ENCODE results near the gene CFAP141. TPM values are rescaled to one million over a fixed set of nuclear protein-coding genes. Genes with fewer than 3 reads are reported as not detected.
"Not testable (repeated sequence)": the region's sequence is repeated elsewhere in the genome, so short reads cannot be mapped to it uniquely, and the experiment has no call there.

Gene CFAP141
- total and polyA plus RNA-seq, 7 experiments from 2014 or later: not detected

GRCh38 chr1:154237435-154237834 is 31.3 kb upstream of the CFAP141 start:
- H3K9me3 ChIP-seq (ENCODE audit: control insufficient read depth in 2 of 3, low read length in 3 of 3): no peaks in the 10 kb centered on the region
- H3K27me3 ChIP-seq (ENCODE audit: control insufficient read depth in 2 of 2, insufficient read depth in 2 of 2, low read length in 2 of 2): no peaks in the 10 kb centered on the region
- Mint-ChIP-seq H3K4me1 (peaks cover 13 to 59% (median 41%) of the 10 kb centered on the region in 7 donors), H3K27me3 (no peaks in the 10 kb centered on the region), H3K9me3 (no peaks in the 10 kb centered on the region), H3K36me3 (peaks cover 4 to 68% (median 46%) of the 10 kb centered on the region in 5 donors), H3K4me3 (no peak overlapping the region), H3K27ac (peak overlapping the region in 4 of 9 donors; percentile 1 to 62 (median 20))
- H3K4me3 ChIP-seq (ENCODE audit: low read length): no peak overlapping the region
- POLR2A ChIA-PET: interaction anchor here (0.9 kb wide), 1 partner anchor 15 kb away, joined by 3 read pairs; no protein-coding TSS in a partner anchor
- intact Hi-C loops (cut with micrococcal nuclease): no loop called here
- H3K36me3 ChIP-seq (ENCODE audit: control insufficient read depth in 2 of 3, insufficient read depth in 3 of 3, low read length in 3 of 3): peaks cover 28 to 85% (median 29%) of the 10 kb centered on the region in 3 experiments
- ATAC-seq: no peak
- peaks cover 0 to 9% of the 10 kb centered on the region in 2 donors for H3K4me1 ChIP-seq (ENCODE audit: control insufficient read depth in 2 of 2, insufficient read depth in 2 of 2, low read length in 2 of 2)
- CTCF ChIA-PET: no interaction called here
- H3K27ac ChIP-seq (ENCODE audit: low read depth, low read length): no peak overlapping the region
- DNase-seq: no peak

DNA sequence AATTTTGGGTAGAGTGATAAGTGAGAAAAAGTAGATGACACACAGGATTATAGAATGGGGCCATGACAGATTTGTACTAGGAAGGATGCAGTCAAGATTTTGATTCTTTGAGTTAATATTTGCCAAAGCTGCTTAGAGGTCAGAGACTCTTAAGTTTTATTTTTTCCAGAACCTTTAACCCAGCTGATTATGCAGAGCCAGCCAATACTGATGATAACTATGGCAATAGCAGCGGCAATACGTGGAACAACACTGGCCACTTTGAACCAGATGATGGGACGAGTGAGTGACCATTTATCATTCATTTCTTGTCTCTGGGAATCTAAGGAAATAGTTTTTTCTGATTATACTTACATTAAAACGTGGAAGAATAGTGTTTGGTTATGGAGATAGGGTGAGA is 30.7 kb upstream of the CFAP141 start:
- Histone ChIP-seq H3K4me1 (ENCODE audit: control insufficient read depth in 2 of 2, insufficient read depth in 2 of 2, low read length in 2 of 2) (peaks cover 0 to 5% of the 10 kb centered on the region in 2 donors), H3K36me3 (ENCODE audit: control insufficient read depth in 2 of 3, insufficient read depth in 3 of 3, low read length in 3 of 3) (peaks cover 26 to 84% (median 33%) of the 10 kb centered on the region in 3 experiments), H3K27me3 (ENCODE audit: control insufficient read depth in 2 of 2, insufficient read depth in 2 of 2, low read length in 2 of 2) (no peaks in the 10 kb centered on the region), H3K27ac (ENCODE audit: low read depth, low read length) (no peak overlapping the region), H3K4me3 (ENCODE audit: low read length) (no peak overlapping the region), H3K9me3 (ENCODE audit: control insufficient read depth in 2 of 3, low read length in 3 of 3) (no peaks in the 10 kb centered on the region)
- H3K4me1 Mint-ChIP-seq: peaks cover 13 to 53% (median 36%) of the 10 kb centered on the region in 7 donors
- ChIA-PET POLR2A (no interaction called here), CTCF (no interaction called here)
- H3K36me3 Mint-ChIP-seq: peaks cover 4 to 63% (median 43%) of the 10 kb centered on the region in 5 donors
- no peaks in the 10 kb centered on the region for H3K9me3 Mint-ChIP-seq
- intact Hi-C loops (cut with micrococcal nuclease): no loop called here
- DNase-seq: no peak
- H3K4me3 Mint-ChIP-seq: no peak overlapping the region
- H3K27ac Mint-ChIP-seq: peak overlapping the region in 3 of 9 donors; percentile 10 to 68 (median 41)
- H3K27me3 Mint-ChIP-seq: no peaks in the 10 kb centered on the region
- no peak for ATAC-seq

DNA sequence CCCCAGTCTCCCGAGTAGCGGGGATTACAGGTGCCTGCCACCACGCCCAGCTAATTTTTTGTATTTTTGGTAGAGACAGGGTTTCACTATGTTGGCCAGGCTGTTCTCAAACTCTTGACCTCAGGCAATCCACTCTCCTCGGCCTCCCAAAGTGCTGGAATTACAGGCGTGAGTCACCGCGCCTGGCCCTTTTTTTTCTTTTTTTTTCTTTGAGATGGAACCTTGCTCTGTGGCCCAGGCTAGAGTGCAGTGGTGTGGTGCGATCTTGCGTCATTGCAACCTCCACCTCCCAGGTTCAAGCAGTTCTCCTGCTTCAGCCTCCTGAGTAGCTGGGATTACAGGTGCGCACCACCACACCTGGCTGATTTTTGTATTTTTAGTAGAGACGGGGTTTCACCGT is 27.0 kb upstream of the CFAP141 start:
- intact Hi-C loops (cut with micrococcal nuclease): not testable (repeated sequence)

DNA sequence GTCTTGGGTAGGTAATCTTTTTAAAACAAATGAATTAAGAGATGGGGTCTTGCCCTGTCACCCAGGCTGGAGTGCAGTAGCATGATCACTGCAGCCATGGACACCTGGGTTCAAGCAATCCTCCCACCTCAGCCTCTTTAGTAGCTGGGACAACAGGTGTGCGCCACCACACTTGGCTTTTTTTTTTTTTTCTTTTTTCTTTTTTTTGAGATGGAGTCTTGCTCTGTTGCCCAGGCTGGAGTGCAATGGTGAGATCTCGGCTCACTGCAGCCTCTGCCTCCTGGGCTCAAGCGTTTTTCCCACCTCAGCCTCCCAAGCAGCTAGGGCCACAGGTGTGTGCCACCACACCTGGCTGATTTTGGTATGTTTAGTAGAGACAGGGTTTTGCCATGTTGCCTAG is 25.0 kb upstream of the CFAP141 start:
- ChIA-PET POLR2A (interaction anchor here (0.6 to 1.2 kb wide), 5 partner anchors 9 to 1444 kb away, joined by 3 to 5 read pairs (median 4); no protein-coding TSS in a partner anchor), CTCF (interaction anchor here (0.7 kb wide), 1 partner anchor 32 kb away, joined by 3 read pairs; no protein-coding TSS in a partner anchor)
- H3K27ac Mint-ChIP-seq; H3K27me3 ChIP-seq (ENCODE audit: control insufficient read depth in 2 of 2, insufficient read depth in 2 of 2, low read length in 2 of 2); ATAC-seq; DNase-seq; H3K4me1 ChIP-seq (ENCODE audit: control insufficient read depth in 2 of 2, insufficient read depth in 2 of 2, low read length in 2 of 2); H3K27me3 Mint-ChIP-seq; H3K9me3 ChIP-seq (ENCODE audit: control insufficient read depth in 2 of 3, low read length in 3 of 3); intact Hi-C loops (cut with micrococcal nuclease); H3K4me3 ChIP-seq (ENCODE audit: low read length); H3K9me3 Mint-ChIP-seq; H3K27ac ChIP-seq (ENCODE audit: low read depth, low read length); H3K4me3 Mint-ChIP-seq: not testable (repeated sequence)
- H3K36me3 ChIP-seq (ENCODE audit: control insufficient read depth in 2 of 3, insufficient read depth in 3 of 3, low read length in 3 of 3): peaks cover 8 to 93% (median 30%) of the 10 kb centered on the region in 3 experiments
- Mint-ChIP-seq H3K4me1 (peaks cover 9 to 22% (median 17%) of the 10 kb centered on the region in 7 donors), H3K36me3 (peaks cover 14 to 54% (median 36%) of the 10 kb centered on the region in 5 donors)

More for the DNA sequence above, 27.0 kb upstream of the CFAP141 start:
- H3K4me1 ChIP-seq (ENCODE audit: control insufficient read depth in 2 of 2, insufficient read depth in 2 of 2, low read length in 2 of 2); H3K27me3 ChIP-seq (ENCODE audit: control insufficient read depth in 2 of 2, insufficient read depth in 2 of 2, low read length in 2 of 2); H3K27me3 Mint-ChIP-seq; ATAC-seq; H3K4me3 Mint-ChIP-seq; H3K9me3 ChIP-seq (ENCODE audit: control insufficient read depth in 2 of 3, low read length in 3 of 3); POLR2A ChIA-PET; DNase-seq; H3K4me3 ChIP-seq (ENCODE audit: low read length); H3K27ac ChIP-seq (ENCODE audit: low read depth, low read length); H3K9me3 Mint-ChIP-seq: not testable (repeated sequence)
- H3K4me1 Mint-ChIP-seq: peaks cover 5 to 27% (median 13%) of the 10 kb centered on the region in 7 donors
- peaks cover 11 to 59% (median 44%) of the 10 kb centered on the region in 5 donors for H3K36me3 Mint-ChIP-seq
- H3K36me3 ChIP-seq (ENCODE audit: control insufficient read depth in 2 of 3, insufficient read depth in 3 of 3, low read length in 3 of 3): peaks cover 19 to 94% (median 36%) of the 10 kb centered on the region in 3 experiments
- CTCF ChIA-PET: interaction anchor here (0.7 kb wide), 1 partner anchor 275 kb away, joined by 3 read pairs; no protein-coding TSS in a partner anchor
- H3K27ac Mint-ChIP-seq: peak overlapping the region in 1 of 9 donors; percentile 32

- Mint-ChIP-seq H3K27me3 (peaks cover 0 to 3% (median 0%) of the 10 kb centered on the region in 5 donors), H3K4me3 (peak overlapping the region in 3 of 10 donors; percentile 9 to 13 (median 13)), H3K4me1 (peaks cover 40 to 61% (median 56%) of the 10 kb centered on the region in 7 donors), H3K36me3 (peaks cover 8 to 41% (median 18%) of the 10 kb centered on the region in 5 donors), H3K27ac (peak overlapping the region in 7 of 9 donors; percentile 17 to 74 (median 44)), H3K9me3 (peaks cover 0 to 3% (median 0%) of the 10 kb centered on the region in 11 donors)
- Histone ChIP-seq H3K4me3 (ENCODE audit: low read length) (no peak overlapping the region), H3K36me3 (ENCODE audit: control insufficient read depth in 2 of 3, insufficient read depth in 3 of 3, low read length in 3 of 3) (peaks cover 0 to 56% (median 6%) of the 10 kb centered on the region in 3 experiments), H3K27me3 (ENCODE audit: control insufficient read depth in 2 of 2, insufficient read depth in 2 of 2, low read length in 2 of 2) (no peaks in the 10 kb centered on the region), H3K27ac (ENCODE audit: low read depth, low read length) (peak overlapping the region; percentile 99), H3K4me1 (ENCODE audit: control insufficient read depth in 2 of 2, insufficient read depth in 2 of 2, low read length in 2 of 2) (peaks cover 19 to 21% of the 10 kb centered on the region in 2 donors), H3K9me3 (ENCODE audit: control insufficient read depth in 2 of 3, low read length in 3 of 3) (no peaks in the 10 kb centered on the region)
- ChIA-PET CTCF (interaction anchor here (0.7 kb wide), 1 partner anchor 14 kb away, joined by 3 read pairs; no protein-coding TSS in a partner anchor), POLR2A (no interaction called here)
- intact Hi-C loops (cut with micrococcal nuclease): loop anchor here in 1 of 2 donors (10.0 kb wide), 1 partner anchor 1969 kb away; the partner anchor contains the start of gene SLC25A44
- no peak for DNase-seq
- ATAC-seq: no peak
Measured at GRCh38 chr1:154225370-154225769, 19.2 kb upstream of the CFAP141 start.

DNA sequence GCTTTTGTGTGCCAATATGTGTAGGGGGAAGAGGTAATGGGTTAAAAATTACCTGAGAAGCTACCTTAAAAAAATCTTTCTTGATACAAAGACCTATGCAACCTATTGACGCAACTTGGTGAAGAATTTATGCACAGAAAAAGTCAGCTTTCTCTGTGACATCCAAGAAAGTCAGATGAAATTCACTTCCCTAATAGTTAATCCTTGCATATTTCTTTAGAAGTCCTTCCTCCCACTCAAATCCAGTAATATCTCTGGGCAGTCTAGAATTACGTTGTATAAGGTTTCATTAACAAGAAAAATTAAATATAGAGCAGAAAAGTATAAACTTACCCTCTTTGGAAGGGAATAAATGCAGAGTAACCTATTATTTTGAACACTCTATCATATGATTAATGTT is 17.5 kb upstream of the CFAP141 start:
- no peak overlapping the region for H3K4me3 ChIP-seq (ENCODE audit: low read length)
- Mint-ChIP-seq H3K36me3 (peaks cover 8 to 46% (median 26%) of the 10 kb centered on the region in 5 donors), H3K9me3 (peaks cover 0 to 3% (median 0%) of the 10 kb centered on the region in 11 donors), H3K4me1 (peaks cover 49 to 70% (median 65%) of the 10 kb centered on the region in 7 donors), H3K27me3 (peaks cover 0 to 4% (median 0%) of the 10 kb centered on the region in 5 donors), H3K27ac (peak overlapping the region in 8 of 9 donors; percentile 38 to 100 (median 98)), H3K4me3 (peak overlapping the region in 8 of 10 donors; percentile 22 to 99 (median 87))
- ATAC-seq (no peak), DNase-seq (no peak)
- peak overlapping the region; percentile 99 for H3K27ac ChIP-seq (ENCODE audit: low read depth, low read length)
- peaks cover 0 to 49% (median 6%) of the 10 kb centered on the region in 3 experiments for H3K36me3 ChIP-seq (ENCODE audit: control insufficient read depth in 2 of 3, insufficient read depth in 3 of 3, low read length in 3 of 3)
- H3K27me3 ChIP-seq (ENCODE audit: control insufficient read depth in 2 of 2, insufficient read depth in 2 of 2, low read length in 2 of 2): no peaks in the 10 kb centered on the region
- H3K9me3 ChIP-seq (ENCODE audit: control insufficient read depth in 2 of 3, low read length in 3 of 3): no peaks in the 10 kb centered on the region
- peaks cover 32% of the 10 kb centered on the region in 2 donors for H3K4me1 ChIP-seq (ENCODE audit: control insufficient read depth in 2 of 2, insufficient read depth in 2 of 2, low read length in 2 of 2)
- ChIA-PET POLR2A (interaction anchor here (0.5 to 1.6 kb wide), 4 partner anchors 48 to 440 kb away, joined by 3 to 4 read pairs (median 4); no protein-coding TSS in a partner anchor), CTCF (no interaction called here)
- intact Hi-C loops (cut with micrococcal nuclease): loop anchor here (5.0 to 10.0 kb wide), 3 partner anchors 404 to 1971 kb away; partner anchors contain the start of genes PYGO2 (in 1 of the 2) and SLC25A44 (in 1 of the 2)
